Measurements from ENCODE around the gene SCAF1.
"Not testable (repeated sequence)": the region's sequence is repeated elsewhere in the genome, so short reads cannot be mapped to it uniquely, and the experiment has no call there.

The SCAF1 gene

GRCh38 chr19:49616945-49617344, 25.1 kb upstream of the SCAF1 start:
- no peak for DNase-seq

DNA sequence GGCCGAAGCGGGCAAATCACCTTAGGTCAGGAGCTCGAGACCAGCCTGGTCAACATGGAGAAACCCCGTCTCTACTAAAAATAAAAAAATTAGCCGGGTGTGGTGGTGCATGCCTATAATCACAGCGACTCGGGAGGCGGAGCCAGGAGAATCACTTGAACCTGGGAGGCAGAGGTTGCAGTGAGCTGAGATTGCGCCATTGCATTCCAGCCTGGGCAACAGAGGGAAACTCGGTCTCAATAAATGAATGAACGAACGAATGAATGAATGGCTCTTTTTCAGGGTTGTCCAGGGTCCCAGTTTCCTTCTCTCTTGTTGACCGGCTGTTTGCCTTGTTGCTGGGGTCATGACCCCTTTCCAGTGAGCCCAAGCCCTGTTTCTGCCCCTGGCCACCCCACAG, 24.1 kb upstream of the SCAF1 start:
- not testable (repeated sequence) for DNase-seq

DNA sequence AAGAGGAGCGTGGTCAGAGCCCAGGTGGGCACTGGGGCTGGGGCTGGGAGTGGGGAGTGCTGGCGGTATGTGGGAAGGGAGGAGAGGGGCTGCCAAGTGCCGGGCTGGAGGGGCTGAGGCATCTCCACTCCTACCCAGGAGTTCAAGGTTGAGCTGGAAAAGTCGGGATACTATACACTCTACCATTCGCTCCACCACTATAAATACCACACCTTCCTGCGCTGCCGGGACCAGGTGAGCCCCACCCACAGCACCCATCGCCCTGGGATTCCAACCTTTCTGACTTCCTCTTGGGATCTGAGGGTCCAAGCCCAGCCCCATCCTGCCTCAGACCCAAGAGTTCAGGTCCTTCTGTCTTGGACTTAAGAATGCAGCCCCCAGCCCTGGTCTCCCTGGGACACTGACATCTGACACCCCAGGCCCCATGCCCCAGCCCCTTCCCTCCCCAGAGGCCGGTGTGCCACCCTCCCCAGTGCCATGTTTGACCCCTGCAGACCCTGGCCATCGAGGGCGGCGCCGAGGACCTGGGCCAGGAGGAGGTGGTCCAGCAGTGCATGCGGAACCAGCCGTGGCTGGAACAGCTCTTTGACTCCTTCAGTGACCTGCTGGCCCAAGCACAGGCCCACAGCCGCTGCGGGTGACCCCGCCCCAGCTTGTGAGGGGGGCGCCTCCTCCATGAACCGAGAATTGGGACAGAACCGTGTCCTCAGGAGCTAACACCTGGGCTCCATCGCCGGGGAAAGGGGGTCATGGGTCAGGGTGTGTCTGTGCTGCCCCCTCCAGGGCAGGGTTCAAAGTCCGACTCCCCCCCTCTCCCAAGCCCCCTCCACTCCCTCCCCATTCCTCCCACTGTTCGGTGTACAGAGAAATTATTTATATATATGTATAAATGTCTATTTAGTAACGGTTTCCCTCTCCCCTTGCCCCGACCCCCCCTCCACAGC, 16.8 kb upstream of the SCAF1 start:
- no peak for DNase-seq

GRCh38 chr19:49626226-49626625, 15.8 kb upstream of the SCAF1 start:
- no peak for DNase-seq

DNA sequence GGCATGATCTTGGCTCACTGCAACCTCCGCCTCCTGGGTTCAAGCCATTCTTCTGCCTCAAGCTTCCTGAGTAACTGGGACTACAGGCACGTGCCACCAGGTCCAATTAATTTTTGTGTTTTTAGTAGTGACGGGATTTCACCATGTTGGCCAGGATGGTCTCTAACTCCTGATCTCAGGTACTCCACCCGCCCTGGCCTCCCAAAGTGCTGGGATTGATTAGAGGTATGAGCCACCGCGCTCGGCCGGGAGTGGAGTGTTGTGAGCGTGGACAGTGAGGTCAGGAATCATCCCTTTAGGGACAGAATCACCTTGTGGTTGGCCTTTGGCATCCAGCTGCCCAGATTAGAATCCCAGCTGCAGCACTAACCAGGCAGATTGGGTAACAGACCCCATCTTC, 12.3 kb upstream of the SCAF1 start:
- DNase-seq, result no peak

- no peak for DNase-seq
These were observed 10.9 kb upstream of the SCAF1 start for GRCh38 chr19:49631014-49631588.

GRCh38 chr19:49631610-49632192, 10.3 kb upstream of the SCAF1 start:
- no peak for DNase-seq

DNA sequence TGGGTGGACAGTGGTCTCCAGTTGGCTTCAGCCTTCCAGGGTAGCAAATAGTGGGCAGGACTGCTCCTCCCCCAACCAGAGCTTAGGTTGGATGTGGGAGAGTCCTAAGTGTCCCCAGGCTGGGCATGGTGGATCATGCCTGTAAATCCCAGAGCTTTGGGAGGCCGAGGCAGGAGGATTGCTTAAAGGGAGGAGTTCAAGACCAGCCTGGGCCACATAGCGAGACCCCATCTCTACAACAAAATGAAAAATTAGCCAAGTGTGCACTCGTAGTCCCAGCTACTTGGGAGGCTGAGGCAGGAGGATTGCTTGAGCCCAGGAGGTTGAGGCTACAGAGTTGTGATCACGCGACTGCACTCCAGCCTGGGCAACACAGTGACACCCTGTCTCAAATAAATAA, 9.4 kb upstream of the SCAF1 start:
- DNase-seq, result no peak

- DNase-seq, result not testable (repeated sequence)
These were observed 8.7 kb upstream of the SCAF1 start for GRCh38 chr19:49633273-49633672.

- DNase-seq, result peak; percentile 26
These were observed 6.3 kb upstream of the SCAF1 start for GRCh38 chr19:49635530-49636232.

DNA sequence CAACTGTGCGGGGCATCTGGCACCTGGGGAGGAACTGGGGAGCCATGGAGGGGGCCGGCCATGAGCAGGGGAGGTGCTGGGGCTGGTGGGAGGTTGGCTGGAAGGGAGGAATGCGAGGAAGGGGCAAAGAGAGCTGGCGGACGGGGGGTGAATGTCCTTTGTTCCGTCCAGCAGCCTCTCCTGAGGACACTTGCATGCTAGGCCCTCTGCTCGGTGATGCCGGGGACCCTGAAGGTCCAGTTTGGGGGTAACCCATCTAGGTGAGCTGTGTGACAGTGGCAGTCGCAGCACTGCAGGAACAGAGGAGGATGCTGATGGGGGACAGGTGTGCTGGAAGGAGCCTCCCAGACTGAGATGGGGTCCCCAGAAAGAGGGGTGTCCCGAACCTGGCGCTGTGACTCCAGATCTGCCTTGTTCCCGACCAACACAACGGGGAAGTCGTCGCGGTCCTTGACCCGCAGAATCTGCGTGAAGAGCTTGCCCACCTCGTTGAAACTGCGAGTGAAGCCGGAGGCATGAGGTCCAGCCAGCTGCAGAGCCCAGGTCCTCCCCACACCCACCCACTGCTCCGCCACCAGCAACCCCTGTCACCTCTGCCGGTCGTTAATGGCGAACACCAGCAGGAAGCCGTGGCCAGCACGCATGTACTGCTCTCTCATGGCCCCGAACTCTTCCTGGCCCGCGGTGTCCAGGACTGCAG, 5.6 kb upstream of the SCAF1 start:
- no peak for DNase-seq

GRCh38 chr19:49637821-49638738, 3.9 kb upstream of the SCAF1 start:
- DNase-seq, result peak; percentile 71

- DNase-seq, result no peak
These were observed 2.5 kb upstream of the SCAF1 start for GRCh38 chr19:49639401-49640112.

DNA sequence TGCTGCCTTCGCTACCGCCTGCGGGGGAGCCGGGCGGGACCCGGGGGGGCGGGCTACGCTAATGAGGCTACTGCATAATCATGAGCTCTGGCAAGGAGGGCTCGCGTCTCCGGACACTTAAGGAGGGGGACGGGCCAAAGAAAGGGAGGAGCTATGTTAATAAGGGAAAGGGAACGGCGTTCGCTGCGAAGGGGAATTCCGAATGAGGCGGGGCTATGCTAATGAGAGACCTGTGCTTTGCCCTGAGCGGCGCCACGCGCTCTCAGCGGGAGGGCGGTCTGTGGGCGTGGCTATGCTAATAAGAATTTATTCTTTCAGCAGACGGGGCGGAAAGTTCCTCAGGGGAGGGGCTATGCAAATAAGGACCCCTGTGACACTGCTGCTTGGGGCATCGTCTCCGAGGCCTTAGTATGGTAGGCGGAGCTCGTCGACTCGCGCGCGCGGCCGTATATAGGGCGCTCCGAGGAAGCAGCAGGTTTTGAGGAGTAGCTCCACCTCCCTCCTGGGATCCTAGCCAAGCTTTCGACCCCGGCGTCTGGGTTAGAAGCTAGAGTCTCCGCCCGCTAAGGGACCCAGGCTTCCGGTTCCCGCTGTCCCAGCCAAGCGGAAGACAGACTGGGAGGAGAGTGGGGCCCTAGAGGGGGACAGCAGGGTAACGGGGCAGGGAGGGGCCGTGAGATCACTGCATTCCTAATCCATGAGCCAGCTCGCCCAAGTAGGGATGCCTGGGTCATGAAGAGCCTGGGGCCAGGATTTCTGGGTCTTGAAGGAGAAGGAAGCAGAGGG, 1.7 kb upstream of the SCAF1 start, which contains the start of gene RRAS:
TSS of gene RRAS (minus strand) at position 31 of the 786 bp plus-strand sequence. CDS start 45 bp downstream, outside the sequence.
- DNase-seq, result peak; percentile 100

DNA sequence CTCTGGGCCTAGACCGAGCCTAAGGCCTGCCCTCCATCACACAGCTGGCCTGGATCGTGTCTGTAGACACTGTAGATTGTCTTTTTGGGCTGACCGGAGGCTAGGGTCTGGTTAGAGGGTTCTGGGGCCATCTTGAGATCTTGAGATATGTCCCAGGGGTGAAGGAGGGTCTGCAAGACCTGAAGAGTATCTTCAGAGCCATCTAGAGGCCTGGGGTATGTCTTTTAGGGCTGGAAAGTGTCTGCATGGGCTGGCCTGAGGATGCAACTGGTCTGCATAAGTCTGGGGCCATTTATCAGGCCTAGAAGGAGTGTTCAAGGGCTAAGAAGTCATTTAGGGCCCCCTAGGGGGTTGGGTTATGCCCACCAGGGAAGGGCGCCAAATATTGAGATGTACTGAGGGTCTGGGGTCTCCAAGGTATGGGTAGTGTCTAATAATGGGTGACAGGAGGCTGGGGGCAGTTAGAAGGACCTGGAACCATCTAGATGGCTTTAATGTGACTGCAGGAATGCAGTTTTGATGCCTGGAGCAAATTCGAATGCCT, 555 bp downstream of the SCAF1 start:
- peak; percentile 55 for DNase-seq

DNA sequence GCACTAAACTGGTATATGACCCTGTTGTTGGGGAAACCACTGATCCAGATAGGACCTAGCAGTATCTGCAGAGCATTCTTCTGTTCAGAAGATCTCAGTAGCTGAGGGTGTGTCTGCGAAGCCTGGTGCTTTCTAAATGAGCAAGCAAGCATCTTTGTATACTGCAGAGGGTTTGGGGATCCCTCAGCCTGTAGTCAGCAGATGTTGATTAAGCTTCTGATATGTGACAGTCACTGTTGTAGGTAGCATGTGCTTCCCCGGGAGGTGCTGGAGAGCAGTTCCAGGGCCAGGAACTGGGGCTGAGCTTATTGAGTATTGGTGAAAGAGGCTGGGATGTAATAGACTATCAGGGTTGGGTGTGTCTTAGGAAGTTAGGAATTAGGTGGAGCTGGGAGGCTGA, 1.5 kb downstream of the SCAF1 start:
- peak; percentile 51 for DNase-seq

- DNase-seq, result no peak
These were observed 3.6 kb downstream of the SCAF1 start for GRCh38 chr19:49645592-49645991.

GRCh38 chr19:49645995-49646394, 4.0 kb downstream of the SCAF1 start:
- no peak for DNase-seq

GRCh38 chr19:49646586-49646985, 4.6 kb downstream of the SCAF1 start:
- DNase-seq, result no peak

Data from hematopoietic multipotent progenitor cell treated with erythropoietin and hydrocortisone succinate and interleukin-3 and kit ligand, for 4 days (in vitro differentiated cells).